Measurements from ENCODE around the gene SEL1L3. TPM values are rescaled to one million over a fixed set of nuclear protein-coding genes. Genes with fewer than 3 reads are reported as not detected.

SEL1L3 gene
- total RNA-seq, 3 donors from 2014 or later (not counting 1 experiment from before 2014, with no cell fraction given), result 45.4 to 61.0 (median 45.7) TPM

DNA sequence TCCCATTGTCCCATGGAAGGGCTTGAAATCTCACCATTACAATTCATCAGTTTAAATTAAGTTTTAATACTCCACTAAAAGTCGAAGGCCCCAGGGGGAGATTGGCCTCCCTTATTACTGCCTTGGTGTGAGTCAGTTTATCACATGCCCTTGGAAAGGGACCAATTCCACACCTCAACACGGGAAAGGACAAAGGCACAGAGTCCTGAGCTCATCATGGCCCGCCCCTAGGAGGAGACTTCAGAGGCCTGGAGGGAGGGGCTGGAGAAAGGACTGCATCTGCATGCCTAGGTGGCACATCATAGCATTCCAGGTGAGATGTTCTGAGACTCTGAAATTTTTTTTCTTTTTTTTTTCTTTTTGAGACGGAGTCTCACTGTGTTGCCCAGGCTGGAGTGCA, 2.8 kb upstream of the SEL1L3 start:
- H3K27me3 ChIP-seq (ENCODE audit: control insufficient read depth, insufficient read depth, low read length), result no peaks in the 10 kb centered on the region
- no peak for ATAC-seq
- Mint-ChIP-seq H3K4me1 (peaks cover 16 to 22% of the 10 kb centered on the region in 2 donors), H3K9me3 (no peaks in the 10 kb centered on the region), H3K4me3 (peak overlapping the region; percentile 41), H3K27me3 (ENCODE audit: low read depth in 2 of 2) (no peaks in the 10 kb centered on the region), H3K36me3 (no peaks in the 10 kb centered on the region), H3K27ac (no peak overlapping the region)
- H3K4me3 ChIP-seq (ENCODE audit: low read length), result no peak overlapping the region
- H3K4me1 ChIP-seq (ENCODE audit: control insufficient read depth, insufficient read depth, low read length), result peaks cover 10% of the 10 kb centered on the region
- intact Hi-C loops (cut with micrococcal nuclease), result no loop called here
- 94% methylated on average over 4 of the region's 4 CpGs for WGBS (ENCODE audit: insufficient coverage)
- TF ChIP-seq, protein P1, sequence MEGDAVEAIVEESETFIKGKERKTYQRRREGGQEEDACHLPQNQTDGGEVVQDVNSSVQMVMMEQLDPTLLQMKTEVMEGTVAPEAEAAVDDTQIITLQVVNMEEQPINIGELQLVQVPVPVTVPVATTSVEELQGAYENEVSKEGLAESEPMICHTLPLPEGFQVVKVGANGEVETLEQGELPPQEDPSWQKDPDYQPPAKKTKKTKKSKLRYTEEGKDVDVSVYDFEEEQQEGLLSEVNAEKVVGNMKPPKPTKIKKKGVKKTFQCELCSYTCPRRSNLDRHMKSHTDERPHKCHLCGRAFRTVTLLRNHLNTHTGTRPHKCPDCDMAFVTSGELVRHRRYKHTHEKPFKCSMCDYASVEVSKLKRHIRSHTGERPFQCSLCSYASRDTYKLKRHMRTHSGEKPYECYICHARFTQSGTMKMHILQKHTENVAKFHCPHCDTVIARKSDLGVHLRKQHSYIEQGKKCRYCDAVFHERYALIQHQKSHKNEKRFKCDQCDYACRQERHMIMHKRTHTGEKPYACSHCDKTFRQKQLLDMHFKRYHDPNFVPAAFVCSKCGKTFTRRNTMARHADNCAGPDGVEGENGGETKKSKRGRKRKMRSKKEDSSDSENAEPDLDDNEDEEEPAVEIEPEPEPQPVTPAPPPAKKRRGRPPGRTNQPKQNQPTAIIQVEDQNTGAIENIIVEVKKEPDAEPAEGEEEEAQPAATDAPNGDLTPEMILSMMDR (IDR thresholded peaks at IDR 0.05), result no peak
- DNase-seq, result no peak
- peak overlapping the region; percentile 26 for H3K27ac ChIP-seq (ENCODE audit: low read length)
- no peaks in the 10 kb centered on the region for H3K36me3 ChIP-seq (ENCODE audit: control insufficient read depth, insufficient read depth, low read length)
- H3K9me3 ChIP-seq (ENCODE audit: control insufficient read depth, insufficient read depth, low read length), result no peaks in the 10 kb centered on the region

DNA sequence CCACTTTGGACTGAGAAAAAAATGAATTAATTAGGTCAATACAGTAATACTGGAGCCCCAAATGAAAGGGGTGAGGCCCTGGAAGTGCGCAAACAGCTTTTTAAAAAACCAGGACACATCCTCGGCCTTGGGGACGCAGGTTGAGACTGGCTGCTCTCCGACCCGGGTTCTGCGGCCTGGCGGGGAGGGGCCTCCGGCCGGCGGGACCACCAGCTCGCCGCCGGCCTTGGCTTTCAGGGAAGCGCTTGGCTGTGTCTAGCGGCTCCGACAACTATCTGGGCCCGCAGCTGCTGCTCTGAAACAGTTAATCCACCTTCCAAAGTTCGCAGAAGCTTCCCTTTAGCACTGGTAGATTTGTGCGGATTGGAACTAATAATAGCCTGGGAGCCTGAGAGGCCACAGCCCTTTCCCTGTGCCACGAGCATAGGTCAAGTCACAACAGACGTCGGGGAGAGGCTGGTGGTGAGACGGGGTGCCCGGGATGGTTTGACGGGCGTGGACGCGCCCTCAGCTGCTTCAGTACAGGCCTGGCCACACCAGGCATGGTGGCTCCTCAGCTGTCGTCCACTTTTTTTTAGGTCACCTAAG, 1.1 kb upstream of the SEL1L3 start:
- DNase-seq (no peak), ATAC-seq (no peak)
- TF ChIP-seq, protein P1 (IDR thresholded peaks at IDR 0.05), result no peak
- H3K4me1 Mint-ChIP-seq, result peaks cover 30 to 38% of the 10 kb centered on the region in 2 donors
- peak overlapping the region; percentile 40 for H3K4me3 ChIP-seq (ENCODE audit: low read length)
- no peaks in the 10 kb centered on the region for H3K27me3 ChIP-seq (ENCODE audit: control insufficient read depth, insufficient read depth, low read length)
- no peaks in the 10 kb centered on the region for H3K36me3 ChIP-seq (ENCODE audit: control insufficient read depth, insufficient read depth, low read length)
- H3K9me3 ChIP-seq (ENCODE audit: control insufficient read depth, insufficient read depth, low read length), result no peaks in the 10 kb centered on the region
- H3K9me3 Mint-ChIP-seq, result no peaks in the 10 kb centered on the region
- peak overlapping the region; percentile 41 to 74 for H3K27ac Mint-ChIP-seq
- H3K27ac ChIP-seq (ENCODE audit: low read length), result no peak overlapping the region
- intact Hi-C loops (cut with micrococcal nuclease), result loop anchor here (2.0 kb wide), 1 partner anchor 49 kb away; no protein-coding TSS in a partner anchor
- H3K4me3 Mint-ChIP-seq, result peak overlapping the region; percentile 86
- WGBS (ENCODE audit: insufficient coverage), result 85% methylated on average over 29 of the region's 29 CpGs
- H3K36me3 Mint-ChIP-seq, result no peaks in the 10 kb centered on the region
- H3K4me1 ChIP-seq (ENCODE audit: control insufficient read depth, insufficient read depth, low read length), result peaks cover 26% of the 10 kb centered on the region
- no peaks in the 10 kb centered on the region for H3K27me3 Mint-ChIP-seq (ENCODE audit: low read depth in 2 of 2)

DNA sequence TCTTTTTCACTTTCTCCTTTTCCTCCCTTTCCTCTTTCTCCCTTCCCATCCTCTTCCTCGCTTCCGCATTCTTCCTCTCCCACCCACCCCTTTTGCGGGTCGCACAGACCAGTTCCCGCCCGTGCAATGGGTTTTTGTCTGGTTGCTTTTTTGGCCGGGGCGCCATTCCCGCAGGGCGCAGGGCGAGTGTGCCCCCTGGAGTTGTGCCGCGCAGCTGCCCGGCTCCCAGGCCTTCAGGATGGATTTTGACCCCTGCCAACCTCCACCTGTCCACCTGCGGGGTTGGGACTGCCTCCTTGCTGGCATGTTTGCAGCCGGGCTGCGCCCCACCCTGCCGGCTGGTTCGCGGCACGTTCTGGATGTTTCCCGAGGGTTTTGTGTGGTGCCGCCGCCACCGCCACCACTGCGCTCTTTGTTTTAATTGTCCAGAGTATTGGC, 578 bp upstream of the SEL1L3 start:
- no peak overlapping the region for H3K27ac ChIP-seq (ENCODE audit: low read length)
- H3K4me1 Mint-ChIP-seq, result peaks cover 31 to 43% of the 10 kb centered on the region in 2 donors
- H3K36me3 Mint-ChIP-seq, result no peaks in the 10 kb centered on the region
- H3K27ac Mint-ChIP-seq, result peak overlapping the region; percentile 41 to 74
- intact Hi-C loops (cut with micrococcal nuclease), result loop anchor here (2.0 kb wide), 1 partner anchor 49 kb away; no protein-coding TSS in a partner anchor
- TF ChIP-seq, protein P1 (IDR thresholded peaks at IDR 0.05), result no peak
- no peaks in the 10 kb centered on the region for H3K36me3 ChIP-seq (ENCODE audit: control insufficient read depth, insufficient read depth, low read length)
- H3K9me3 Mint-ChIP-seq, result no peaks in the 10 kb centered on the region
- peak overlapping the region; percentile 40 for H3K4me3 ChIP-seq (ENCODE audit: low read length)
- H3K27me3 ChIP-seq (ENCODE audit: control insufficient read depth, insufficient read depth, low read length), result no peaks in the 10 kb centered on the region
- peaks cover 30% of the 10 kb centered on the region for H3K4me1 ChIP-seq (ENCODE audit: control insufficient read depth, insufficient read depth, low read length)
- ATAC-seq (no peak), DNase-seq (peak in 1 of 2 donors; percentile 33)
- 19% methylated on average over 26 of the region's 26 CpGs for WGBS (ENCODE audit: insufficient coverage)
- H3K27me3 Mint-ChIP-seq (ENCODE audit: low read depth in 2 of 2), result no peaks in the 10 kb centered on the region
- H3K9me3 ChIP-seq (ENCODE audit: control insufficient read depth, insufficient read depth, low read length), result no peaks in the 10 kb centered on the region
- peak overlapping the region; percentile 86 for H3K4me3 Mint-ChIP-seq

Data from natural killer cell (primary cell).